Coronary artery (tissue), 2 donors: Measurements from ENCODE around the gene TFPT.

Source experiments
- DNase-seq: peaks from one replicate; pipeline ENCODE4 v3.0.0-alpha.2; 2017; ENCODE audit warnings: low spot score
- H3K27ac ChIP-seq, 2 donors: fragments of 200-600 bp; sonication (generic); one replicate each; pipeline ENCODE4 v1.5.1; 2016 to 2019
- H3K4me3 ChIP-seq: fragments of 200-600 bp; sonication (generic); 2 replicates; pipeline ENCODE4 v1.5.1; 2016; ENCODE audit warnings: mild to moderate bottlenecking, moderate library complexity
- CTCF ChIP-seq: fragments of 200-600 bp; sonication (generic); IDR thresholded peaks from one replicate; pipeline ENCODE4 v1.5.1; 2019; ENCODE audit warnings: antibody characterized with exemption

TFPT gene

DNA sequence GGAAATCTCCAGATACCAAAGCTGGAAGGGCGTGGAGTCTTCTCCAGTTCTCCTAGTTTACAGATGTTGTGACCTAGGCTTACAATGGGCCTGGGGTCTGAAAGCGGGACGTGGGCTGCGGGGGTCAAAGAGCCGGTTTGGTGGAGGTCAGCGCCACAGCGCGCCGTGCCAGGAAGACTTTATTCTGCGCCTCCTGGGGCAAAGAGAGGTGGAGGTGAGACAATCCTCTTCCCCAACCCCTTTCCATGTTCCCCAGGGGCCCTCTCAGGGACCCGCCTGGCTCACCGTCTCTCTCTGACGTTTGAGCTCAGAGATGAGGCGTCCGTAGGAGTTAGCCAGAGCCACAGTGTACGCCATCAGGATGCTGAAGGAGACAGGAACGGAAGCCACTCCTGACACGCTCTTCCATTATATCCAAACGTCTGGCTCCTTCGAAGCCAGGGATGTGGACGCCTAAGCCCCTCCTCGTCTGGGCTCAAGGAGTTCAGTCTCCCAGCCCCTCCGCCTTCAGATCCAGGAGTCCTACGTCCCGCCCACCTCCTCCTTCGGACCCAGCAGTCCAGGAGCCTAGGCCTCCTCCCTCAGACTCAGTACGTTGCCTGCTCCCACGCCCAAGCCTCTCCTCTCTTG, 44.8 kb upstream of the TFPT start:
- DNase-seq: no peak
- H3K4me3 ChIP-seq: peak overlapping the region; percentile 66
- peak overlapping the region; percentile 69 to 85 for H3K27ac ChIP-seq
- no peak for TF ChIP-seq CTCF

GRCh38 chr19:54159352-54160181, 44.1 kb upstream of the TFPT start, which contains the start of gene LENG1:
Gene LENG1, minus strand, starts transcription at chr19:54159721. Its CDS starts 26 bp downstream, at chr19:54159695.
- TF ChIP-seq CTCF: no peak
- H3K27ac ChIP-seq: peak within 1 kb of the TSS; percentile 79 to 99
- H3K4me3 ChIP-seq: peak within 1 kb of the TSS; percentile 83
- DNase-seq: peak; percentile 100

- H3K27ac ChIP-seq: peak overlapping the region; percentile 79 to 99
- no peak for TF ChIP-seq CTCF
- no peak for DNase-seq
- peak overlapping the region; percentile 83 for H3K4me3 ChIP-seq
These were observed 43.4 kb upstream of the TFPT start for GRCh38 chr19:54158812-54159351.

DNA sequence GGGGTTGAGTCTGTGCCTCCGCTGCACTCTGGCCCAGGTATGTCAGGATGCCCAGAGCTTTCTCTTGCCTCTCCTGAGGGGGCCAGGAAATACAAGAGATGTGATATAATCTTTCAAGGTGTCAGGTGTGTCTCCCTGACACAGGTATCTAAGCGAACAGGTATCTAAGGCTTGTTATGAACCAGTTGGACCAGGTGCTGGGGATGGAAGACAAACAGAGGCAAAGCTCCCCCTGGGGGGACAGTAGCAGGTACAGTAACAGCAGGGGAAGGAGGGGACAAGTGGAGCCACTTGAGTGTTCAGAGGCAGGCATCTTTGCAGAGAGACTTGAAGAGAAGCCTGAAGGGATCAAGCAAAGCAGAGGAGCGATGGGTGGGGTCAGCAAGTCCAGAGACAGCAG, 41.5 kb upstream of the TFPT start:
- Histone ChIP-seq H3K27ac (no peak overlapping the region), H3K4me3 (no peak overlapping the region)
- TF ChIP-seq CTCF: no peak
- DNase-seq: no peak

DNA sequence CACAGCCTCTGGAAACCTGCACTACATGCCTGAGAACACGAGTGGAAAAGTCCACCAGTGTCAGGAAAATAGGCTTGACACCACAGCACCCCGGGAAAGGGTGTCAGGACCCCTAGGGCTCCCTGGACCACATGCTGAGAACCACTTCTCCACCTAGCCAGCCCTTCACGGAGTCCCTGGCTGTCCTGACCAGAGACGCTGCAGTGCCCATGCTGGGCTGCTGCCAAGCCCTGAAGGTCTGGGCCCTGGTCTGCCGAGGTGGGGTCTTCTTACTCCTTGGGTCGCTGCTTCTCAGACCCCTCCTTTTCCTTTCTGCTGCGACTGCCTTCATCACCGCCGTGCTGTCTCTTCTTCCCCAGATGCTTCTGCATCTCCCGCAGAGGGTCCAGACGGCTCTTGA, 41.0 kb upstream of the TFPT start:
- no peak for TF ChIP-seq CTCF
- Histone ChIP-seq H3K27ac (no peak overlapping the region), H3K4me3 (no peak overlapping the region)
- DNase-seq: no peak

DNA sequence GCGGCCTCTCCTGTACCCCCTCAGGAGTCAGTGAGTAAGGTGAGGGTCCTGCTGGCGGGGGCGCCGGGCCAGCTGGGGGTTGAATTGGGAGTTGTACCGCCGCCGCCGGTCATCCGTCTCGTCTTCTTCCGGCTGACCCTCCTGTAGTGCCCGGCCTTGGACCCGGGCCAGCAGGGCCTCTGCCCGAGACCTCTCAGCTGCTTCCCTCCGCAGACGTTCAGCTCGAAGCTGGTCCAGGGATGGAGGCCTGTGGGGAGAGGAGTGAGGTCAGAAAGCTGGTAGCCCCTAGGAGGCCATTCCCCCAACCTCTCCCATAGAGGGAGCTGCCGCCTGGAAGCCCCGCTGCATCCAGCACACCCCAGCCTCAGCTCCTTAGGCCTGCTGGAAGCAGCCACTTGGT, 40.2 kb upstream of the TFPT start:
- no peak for TF ChIP-seq CTCF
- DNase-seq: no peak
- no peak overlapping the region for H3K4me3 ChIP-seq
- no peak overlapping the region for H3K27ac ChIP-seq
